ENCODE data around the gene LARGE1.

DNA sequence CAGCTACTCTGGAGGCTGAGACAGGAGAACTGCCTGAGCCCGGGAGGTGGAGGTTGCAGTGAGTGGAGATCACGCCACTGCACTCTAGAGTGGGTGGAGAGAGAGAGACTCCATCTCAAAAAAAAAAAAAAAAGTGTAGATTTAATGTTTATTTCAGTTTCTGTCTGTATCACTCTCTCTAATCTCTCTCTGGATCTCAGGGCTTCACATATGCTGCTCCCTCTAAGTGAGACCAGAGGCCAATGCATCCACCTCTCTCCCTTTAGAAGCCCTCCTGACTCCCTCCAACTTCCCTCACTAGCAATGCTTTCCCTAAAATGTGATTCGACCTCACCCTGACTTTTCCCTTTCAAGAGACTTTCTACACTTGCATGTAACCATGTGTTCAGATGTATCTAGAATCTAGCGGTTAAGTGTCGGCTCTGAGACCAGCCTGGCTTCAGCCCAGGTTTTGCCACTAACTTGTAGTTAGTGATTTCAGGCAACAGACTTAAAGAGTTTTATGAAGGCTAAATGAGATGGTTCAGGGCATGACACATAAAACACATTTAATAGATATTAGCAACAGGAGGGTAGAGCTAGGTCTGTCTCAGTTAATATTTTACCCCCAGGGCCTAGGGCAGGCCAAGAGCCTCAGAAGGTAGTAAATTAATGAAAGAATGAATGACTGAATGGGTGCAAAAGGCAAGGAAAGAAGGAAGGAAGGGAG is 364.3 kb downstream of the LARGE1 start:
- no peak for TF ChIP-seq POLR2A (IDR thresholded peaks at IDR 0.05; ENCODE audit: low read depth, low read length)
- TF ChIP-seq, protein P1, sequence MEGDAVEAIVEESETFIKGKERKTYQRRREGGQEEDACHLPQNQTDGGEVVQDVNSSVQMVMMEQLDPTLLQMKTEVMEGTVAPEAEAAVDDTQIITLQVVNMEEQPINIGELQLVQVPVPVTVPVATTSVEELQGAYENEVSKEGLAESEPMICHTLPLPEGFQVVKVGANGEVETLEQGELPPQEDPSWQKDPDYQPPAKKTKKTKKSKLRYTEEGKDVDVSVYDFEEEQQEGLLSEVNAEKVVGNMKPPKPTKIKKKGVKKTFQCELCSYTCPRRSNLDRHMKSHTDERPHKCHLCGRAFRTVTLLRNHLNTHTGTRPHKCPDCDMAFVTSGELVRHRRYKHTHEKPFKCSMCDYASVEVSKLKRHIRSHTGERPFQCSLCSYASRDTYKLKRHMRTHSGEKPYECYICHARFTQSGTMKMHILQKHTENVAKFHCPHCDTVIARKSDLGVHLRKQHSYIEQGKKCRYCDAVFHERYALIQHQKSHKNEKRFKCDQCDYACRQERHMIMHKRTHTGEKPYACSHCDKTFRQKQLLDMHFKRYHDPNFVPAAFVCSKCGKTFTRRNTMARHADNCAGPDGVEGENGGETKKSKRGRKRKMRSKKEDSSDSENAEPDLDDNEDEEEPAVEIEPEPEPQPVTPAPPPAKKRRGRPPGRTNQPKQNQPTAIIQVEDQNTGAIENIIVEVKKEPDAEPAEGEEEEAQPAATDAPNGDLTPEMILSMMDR (conservative IDR thresholded peaks at IDR 0.05; ENCODE audit: low read depth, low read length) = no peak
- TF ChIP-seq, protein P2, sequence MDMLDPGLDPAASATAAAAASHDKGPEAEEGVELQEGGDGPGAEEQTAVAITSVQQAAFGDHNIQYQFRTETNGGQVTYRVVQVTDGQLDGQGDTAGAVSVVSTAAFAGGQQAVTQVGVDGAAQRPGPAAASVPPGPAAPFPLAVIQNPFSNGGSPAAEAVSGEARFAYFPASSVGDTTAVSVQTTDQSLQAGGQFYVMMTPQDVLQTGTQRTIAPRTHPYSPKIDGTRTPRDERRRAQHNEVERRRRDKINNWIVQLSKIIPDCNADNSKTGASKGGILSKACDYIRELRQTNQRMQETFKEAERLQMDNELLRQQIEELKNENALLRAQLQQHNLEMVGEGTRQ (IDR thresholded peaks at IDR 0.05; ENCODE audit: low read depth, low read length) = no peak
- no peak for TF ChIP-seq CEBPB (IDR thresholded peaks at IDR 0.05; ENCODE audit: low read depth, low read length)
- no peak for TF ChIP-seq RAD21 (IDR thresholded peaks at IDR 0.05; ENCODE audit: low read length)
- TF ChIP-seq BHLHE40 (IDR thresholded peaks at IDR 0.05; ENCODE audit: low read depth, low read length) = no peak

Measured in IMR-90 (cell line).